K562 (cell line): ENCODE results near the gene CALCOCO2. TPM values are rescaled to one million over a fixed set of nuclear protein-coding genes. Genes with fewer than 3 reads are reported as not detected.

ENCODE experiments used
- CAMTA2 ChIP-seq: fragments of 250-450 bp; sonication (Bioruptor Pico); conservative IDR thresholded peaks from 2 replicates; pipeline ENCODE4 v1.5.1; 2022
- DMBX1 ChIP-seq: fragments of 250-450 bp; sonication (Bioruptor Pico); IDR thresholded peaks from 2 replicates; pipeline ENCODE4 v1.8.0; 2022; ENCODE audit warnings: inconsistent platforms, mild to moderate bottlenecking, moderate library complexity, borderline replicate concordance
- ELK3 ChIP-seq: fragments of 450-650 bp; formaldehyde crosslinking; IDR thresholded peaks from 2 replicates; pipeline ENCODE4 v1.4.0; 2020; ENCODE audit warnings: mild to moderate bottlenecking
- ERF ChIP-seq: fragments of 450-650 bp; formaldehyde crosslinking; IDR thresholded peaks from 2 replicates; pipeline ENCODE4 v1.4.0; 2020; ENCODE audit warnings: mild to moderate bottlenecking, mixed read lengths
- ESRRB ChIP-seq: fragments of 250-450 bp; sonication (Bioruptor Pico); IDR thresholded peaks from 2 replicates; pipeline ENCODE4 v1.5.0; 2020; ENCODE audit warnings: mild to moderate bottlenecking, moderate library complexity, borderline replicate concordance
- GATAD2A ChIP-seq: fragments of 450-650 bp; IDR thresholded peaks from 2 replicates; pipeline ENCODE4 v1.6.1; 2017
- HLTF ChIP-seq: fragments of 450-650 bp; IDR thresholded peaks from 2 replicates; pipeline ENCODE4 v1.6.1; 2016
- KLF13 ChIP-seq: fragments of 450-650 bp; IDR thresholded peaks from 2 replicates; pipeline ENCODE4 v1.6.1; 2016; ENCODE audit warnings: missing genetic modification characterization, low read depth, mild to moderate bottlenecking, missing compliant biosample characterization, moderate library complexity, borderline replicate concordance
- KLF16 ChIP-seq: IDR thresholded peaks from 2 replicates; pipeline ENCODE4 v1.6.1; 2016; ENCODE audit warnings: antibody characterized with exemption
- NKRF ChIP-seq: fragments of 450-650 bp; IDR thresholded peaks from 2 replicates; pipeline ENCODE4 v1.6.1; 2016; ENCODE audit warnings: borderline replicate concordance
- POLR2B ChIP-seq: fragments of 450-650 bp; IDR thresholded peaks from 2 replicates; pipeline ENCODE4 v1.6.1; 2018; ENCODE audit warnings: low read depth; ENCODE audit not compliant: partially characterized antibody
- POLR2G ChIP-seq: fragments of 200-400 bp; formaldehyde crosslinking; IDR thresholded peaks from 2 replicates; pipeline ENCODE4 v1.6.1; 2017; ENCODE audit warnings: low read depth, mild to moderate bottlenecking, antibody characterized with exemption, low read length, moderate library complexity
- RBM15 ChIP-seq: fragments of 200-400 bp; formaldehyde crosslinking; IDR thresholded peaks from 2 replicates; pipeline ENCODE4 v1.6.1; 2018; ENCODE audit warnings: mild to moderate bottlenecking, low read length, moderate library complexity; ENCODE audit not compliant: insufficient read depth
- SMAD2 ChIP-seq: fragments of 150-350 bp; IDR thresholded peaks from 2 replicates; pipeline ENCODE4 v1.6.1; 2014; ENCODE audit warnings: low read depth, mild to moderate bottlenecking, low read length
- TFAM ChIP-seq: fragments of 250-450 bp; sonication (Bioruptor Pico); conservative IDR thresholded peaks from 2 replicates; pipeline ENCODE4 v1.5.0; 2021; ENCODE audit warnings: mild to moderate bottlenecking, moderate library complexity
- TRIM24 ChIP-seq, 2 experiments: fragments of 450-650 bp; IDR thresholded peaks; 2 replicates each; pipeline ENCODE4 v1.6.1; 2016
- TRIM25 ChIP-seq: fragments of 450-650 bp; IDR thresholded peaks from 2 replicates; pipeline ENCODE4 v1.7.0; 2016; ENCODE audit warnings: borderline replicate concordance
- XRCC5 ChIP-seq: fragments of 200-400 bp; formaldehyde crosslinking; IDR thresholded peaks from 2 replicates; pipeline ENCODE4 v1.6.1; 2017; ENCODE audit warnings: low read depth, mild to moderate bottlenecking, low read length
- ZBTB9 ChIP-seq: fragments of 450-650 bp; formaldehyde crosslinking; IDR thresholded peaks from 2 replicates; pipeline ENCODE4 v1.4.0; 2020; ENCODE audit warnings: mild to moderate bottlenecking, moderate library complexity
- ZNF445 ChIP-seq: fragments of 250-450 bp; sonication (Bioruptor Pico); IDR thresholded peaks from 2 replicates; pipeline ENCODE4 v1.4.0; 2020; ENCODE audit warnings: low read depth, mild to moderate bottlenecking, moderate library complexity
- ZNF583 ChIP-seq: fragments of 250-450 bp; sonication (Bioruptor Pico); IDR thresholded peaks from 2 replicates; pipeline ENCODE4 v1.4.0; 2020
- ZNF589 ChIP-seq: fragments of 200-800 bp; sonication (Bioruptor generic); IDR thresholded peaks from 2 replicates; pipeline ENCODE4 v1.6.1; 2016; ENCODE audit warnings: low read depth, missing genetic modification characterization, missing compliant biosample characterization
- ZNF696 ChIP-seq: fragments of 250-450 bp; sonication (Bioruptor Pico); conservative IDR thresholded peaks from 2 replicates; pipeline ENCODE4 v1.4.0; 2020; ENCODE audit warnings: mild to moderate bottlenecking, moderate library complexity
- ZNF785 ChIP-seq: fragments of 250-450 bp; sonication (Bioruptor Pico); IDR thresholded peaks from 2 replicates; pipeline ENCODE4 v1.4.0; 2020; ENCODE audit warnings: mild to moderate bottlenecking
- polyA plus RNA-seq, 8 experiments: library from polyadenylated mRNA; depleted of rRNA in 4 of 8; stranded (reverse) in 5 of 8; unstranded in 3 of 8; fragments of >200 nt; fragmentation: Nextera tagmentation in 2 of 8; fragmentation: Illumina TruSeq in 1 of 8; extraction: Ambion mirVana in 2 of 8; extraction: Trizol in 1 of 8; gene quantifications; 2 replicates each; pipeline versions ENCODE4 v1.2.1 to v1.2.3, GENCODE V29; 2011 to 2014; ENCODE audit warnings: inconsistent platforms in 1 of 8, missing spikeins in 1 of 8
- total RNA-seq, 7 experiments: library from RNA; depleted of rRNA in 6 of 7; stranded (reverse); fragments of >200 nt in 6 of 7; fragmentation: Illumina TruSeq in 2 of 7; extraction: Trizol in 2 of 7; gene quantifications; 2 replicates each; pipeline versions ENCODE4 v1.2.1 to v1.2.3, GENCODE V29; 2011 to 2021; ENCODE audit warnings: low replicate concordance in 1 of 7

Gene CALCOCO2
- total and polyA plus RNA-seq, 9 of the 15 experiments (the other 6 are each of a cell fraction or from before 2014, with no cell fraction given), result 24.1 to 87.3 (median 67.5) TPM

- TF ChIP-seq ZNF583 (CRISPR knock-in tag) (peak; percentile 99), RBM15 (no peak), ZBTB9 (peak; percentile 99), POLR2B (no peak), DMBX1 (CRISPR knock-in tag) (peak; percentile 99), ZNF589 (CRISPR knock-in tag) (peak; percentile 100), ZNF445 (peak; percentile 96), TRIM25 (no peak), XRCC5 (no peak), SMAD2 (no peak), NKRF (no peak), ZNF785 (CRISPR knock-in tag) (0 out of 2 replicates have a peak, but pooled peaks have one; percentile 63), ZNF696 (no peak), KLF13 (tag) (peak; percentile 91), TFAM (CRISPR knock-in tag) (no peak), POLR2G (no peak), ERF (CRISPR knock-in tag) (peak; percentile 98), ESRRB (CRISPR knock-in tag) (peak; percentile 89), ELK3 (CRISPR knock-in tag) (peak; percentile 96), GATAD2A (peak; percentile 82), HLTF (no peak), TRIM24 (IDR thresholded peaks at IDR 0.05) (no peak), CAMTA2 (CRISPR knock-in tag) (no peak), KLF16 (no peak)
Observed at GRCh38 chr17:48825446-48826381, 5.1 kb upstream of the CALCOCO2 start (continued).
